Ovary (tissue), 9 donors: ENCODE data around the gene MARCHF3. TPM values are rescaled to one million over a fixed set of nuclear protein-coding genes. Genes with fewer than 3 reads are reported as not detected.

Experiments
- DNase-seq, 5 donors: peaks; one replicate each; pipeline ENCODE4 v3.0.0-alpha.2; 2019 to 2020
- H3K27ac ChIP-seq, 2 donors: fragments of 200-600 bp; one replicate each; pipeline versions ENCODE4 v1.5.1 to v1.8.0; 2019 to 2022
- H3K27me3 ChIP-seq: fragments of 200-600 bp; one replicate; pipeline ENCODE4 v1.8.0; 2022
- H3K36me3 ChIP-seq: fragments of 200-600 bp; sonication (generic); one replicate; pipeline ENCODE4 v1.5.1; 2019
- H3K4me1 ChIP-seq: one replicate; pipeline ENCODE4 v1.8.1; 2013; ENCODE audit warnings: mild to moderate bottlenecking, moderate library complexity; ENCODE audit not compliant: insufficient read depth
- H3K4me3 ChIP-seq: fragments of 200-600 bp; sonication (generic); one replicate; pipeline ENCODE4 v1.5.1; 2017
- H3K9me3 ChIP-seq, 2 donors: fragments of 200-600 bp in 1 of 2; sonication (generic) in 1 of 2; one replicate each; pipeline versions ENCODE4 v1.5.1 to v1.8.1; 2013 to 2019; ENCODE audit warnings: mild to moderate bottlenecking in 1 of 2, moderate library complexity in 1 of 2
- CTCF ChIP-seq, 3 donors: fragments of 450-650 bp in 2 of 3; fragments of 200-600 bp in 1 of 3; IDR thresholded peaks; one replicate each; pipeline versions ENCODE4 v1.5.1 to v1.8.0; 2016 to 2022; ENCODE audit warnings: antibody characterized with exemption in 3 of 3, mild to moderate bottlenecking in 1 of 3
- EP300 ChIP-seq: sonication (generic); formaldehyde crosslinking; IDR thresholded peaks from one replicate; pipeline ENCODE4 v1.6.1; 2017; ENCODE audit warnings: antibody characterized with exemption
- POLR2A ChIP-seq: fragments of 450-650 bp; IDR thresholded peaks from one replicate; pipeline ENCODE4 v1.6.1; 2017; ENCODE audit warnings: antibody characterized with exemption, mild to moderate bottlenecking, moderate library complexity
- WGBS, 3 donors: extraction: QIAGEN DNeasy Blood & Tissue Kit in 1 of 3; methylation state at CpG; one replicate each; pipeline versions ENCODE4 v1.1.5 to v1.1.7; 2013 to 2017; 5-methylcytosine and 5-hydroxymethylcytosine counted together
- intact Hi-C, 4 donors: fragments of 100-400 bp; cut with DNase I; formaldehyde crosslinking; loops; one replicate each; pipeline versions ENCODE4 v1.11.0 to v1.15.1; 2022 to 2023
- polyA plus RNA-seq, 2 donors: library from polyadenylated mRNA; stranded (reverse); fragments of 200-250 nt in 1 of 2; fragments of 350-450 nt in 1 of 2; fragmentation: Illumina TruSeq in 1 of 2; extraction: RNeasy Lipid Tissue Mini Kit (QIAGEN cat#74804) in 1 of 2; gene quantifications; one replicate each; pipeline ENCODE4 v1.2.3, GENCODE V29; 2013 to 2014
- total RNA-seq, 7 donors: library from RNA; depleted of rRNA in 2 of 7; stranded (reverse); fragments of >200 nt in 2 of 7; fragmentation: NEBNext Ultra II Directional in 3 of 7; extraction: Animal tissue kit (Norgen Biotek cat#: 25700) in 3 of 7; gene quantifications; one replicate each; pipeline versions ENCODE4 v1.1.0 to v1.2.4, GENCODE V29; 2016 to 2023
- donor health status: DM: no; HTN: no; CAD: no; lungs with moderate emphysema.
- donor health status: DM: no; HTN: no; CAD: no.
- donor health status: Bipolar disorder and iron deficiency.
- donor health status: DM: yes; HTN: yes; CAD: no.
- donor health status: DM: no; HTN: no; CAD: no.
- donor health status: DM: yes; HTN: yes; CAD: no.

MARCHF3 gene
- total and polyA plus RNA-seq, 9 donors, result 2.1 to 13.8 (median 4.5) TPM

GRCh38 chr5:126988021-126988569 lies 42.3 kb downstream of the MARCHF3 start:
- Histone ChIP-seq H3K36me3 (no peaks in the 10 kb centered on the region), H3K27ac (no peak overlapping the region), H3K27me3 (no peaks in the 10 kb centered on the region), H3K9me3 (no peaks in the 10 kb centered on the region), H3K4me3 (no peak overlapping the region), H3K4me1 (peaks cover 2% of the 10 kb centered on the region)
- 81 to 83% (median 82%) methylated on average over 3 of the region's 3 CpGs for WGBS, 3 donors
- no peak for TF ChIP-seq EP300
- no peak for TF ChIP-seq POLR2A
- no peak for TF ChIP-seq CTCF (IDR thresholded peaks at IDR 0.05)
- intact Hi-C loops, result no loop called here
- no peak for DNase-seq

- Histone ChIP-seq H3K4me1 (peaks cover 5% of the 10 kb centered on the region), H3K36me3 (no peaks in the 10 kb centered on the region), H3K4me3 (no peak overlapping the region), H3K9me3 (no peaks in the 10 kb centered on the region), H3K27me3 (no peaks in the 10 kb centered on the region), H3K27ac (no peak overlapping the region)
- no peak for TF ChIP-seq CTCF (IDR thresholded peaks at IDR 0.05)
- no peak for TF ChIP-seq POLR2A
- no peak for TF ChIP-seq EP300
- 80 to 84% (median 82%) methylated on average over 4 of the region's 4 CpGs for WGBS, 3 donors
- DNase-seq, result no peak
- intact Hi-C loops, result no loop called here
Observed at GRCh38 chr5:126987271-126987899, 43.0 kb downstream of the MARCHF3 start.

- H3K4me3 ChIP-seq, result no peak overlapping the region
- no peaks in the 10 kb centered on the region for H3K36me3 ChIP-seq
- peaks cover 5% of the 10 kb centered on the region for H3K4me1 ChIP-seq
- WGBS, 3 donors, result 69 to 94% (median 86%) methylated on average over 2 of the region's 2 CpGs
- no peak overlapping the region for H3K27ac ChIP-seq
- no peaks in the 10 kb centered on the region for H3K9me3 ChIP-seq
- no peak for DNase-seq
- no peaks in the 10 kb centered on the region for H3K27me3 ChIP-seq
- no peak for TF ChIP-seq EP300
- intact Hi-C loops, result no loop called here
Observed at GRCh38 chr5:126984632-126985031, 45.7 kb downstream of the MARCHF3 start.

- H3K36me3 ChIP-seq, result no peaks in the 10 kb centered on the region
- peaks cover 5% of the 10 kb centered on the region for H3K4me1 ChIP-seq
- no peak overlapping the region for H3K4me3 ChIP-seq
- TF ChIP-seq CTCF (IDR thresholded peaks at IDR 0.05), result no peak
- TF ChIP-seq EP300, result no peak
- TF ChIP-seq POLR2A, result no peak
- 94 to 97% (median 95%) methylated on average over 2 of the region's 2 CpGs for WGBS, 3 donors
- no peak overlapping the region for H3K27ac ChIP-seq
- H3K9me3 ChIP-seq, result no peaks in the 10 kb centered on the region
- H3K27me3 ChIP-seq, result no peaks in the 10 kb centered on the region
- intact Hi-C loops, result no loop called here
- DNase-seq, result no peak
Observed at GRCh38 chr5:126983874-126984266, 46.5 kb downstream of the MARCHF3 start.
